ENCODE data around the gene FOXP1.

DNA sequence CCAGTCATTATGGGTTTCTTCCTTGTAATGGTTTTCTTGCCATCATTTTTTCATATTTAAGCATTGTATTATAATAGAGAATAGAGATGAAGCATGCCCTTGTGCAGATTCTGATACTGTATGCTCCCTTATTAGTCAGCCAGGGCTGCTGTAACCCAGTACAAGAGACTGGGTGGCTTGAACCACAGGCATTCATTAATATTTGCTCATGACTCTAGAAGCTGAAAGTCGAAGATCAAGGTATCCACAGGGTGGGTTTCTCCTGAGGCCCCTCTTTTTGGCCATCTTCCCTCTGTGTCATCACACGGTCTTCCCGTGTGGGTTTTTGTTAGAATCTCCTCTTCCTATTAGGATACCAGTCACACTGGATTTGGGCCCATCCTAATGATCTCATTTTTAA is 74.5 kb downstream of the FOXP1 start:
- TF ChIP-seq, protein P1, sequence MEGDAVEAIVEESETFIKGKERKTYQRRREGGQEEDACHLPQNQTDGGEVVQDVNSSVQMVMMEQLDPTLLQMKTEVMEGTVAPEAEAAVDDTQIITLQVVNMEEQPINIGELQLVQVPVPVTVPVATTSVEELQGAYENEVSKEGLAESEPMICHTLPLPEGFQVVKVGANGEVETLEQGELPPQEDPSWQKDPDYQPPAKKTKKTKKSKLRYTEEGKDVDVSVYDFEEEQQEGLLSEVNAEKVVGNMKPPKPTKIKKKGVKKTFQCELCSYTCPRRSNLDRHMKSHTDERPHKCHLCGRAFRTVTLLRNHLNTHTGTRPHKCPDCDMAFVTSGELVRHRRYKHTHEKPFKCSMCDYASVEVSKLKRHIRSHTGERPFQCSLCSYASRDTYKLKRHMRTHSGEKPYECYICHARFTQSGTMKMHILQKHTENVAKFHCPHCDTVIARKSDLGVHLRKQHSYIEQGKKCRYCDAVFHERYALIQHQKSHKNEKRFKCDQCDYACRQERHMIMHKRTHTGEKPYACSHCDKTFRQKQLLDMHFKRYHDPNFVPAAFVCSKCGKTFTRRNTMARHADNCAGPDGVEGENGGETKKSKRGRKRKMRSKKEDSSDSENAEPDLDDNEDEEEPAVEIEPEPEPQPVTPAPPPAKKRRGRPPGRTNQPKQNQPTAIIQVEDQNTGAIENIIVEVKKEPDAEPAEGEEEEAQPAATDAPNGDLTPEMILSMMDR (IDR thresholded peaks at IDR 0.05; ENCODE audit: low read length) = no peak
- TF ChIP-seq EZH2 (IDR thresholded peaks at IDR 0.05; ENCODE audit: borderline replicate concordance, low read length) = no peak
